Activated T-helper 1 cell treated with Interleukin-2 at 50 U/mL for 16 hours (primary cell): Measurements from ENCODE around the gene NACAD.

Source experiments
- DNase-seq: peaks from one replicate; pipeline ENCODE4 v3.0.0-alpha.2; 2020; ENCODE audit warnings: low read depth

NACAD gene

DNA sequence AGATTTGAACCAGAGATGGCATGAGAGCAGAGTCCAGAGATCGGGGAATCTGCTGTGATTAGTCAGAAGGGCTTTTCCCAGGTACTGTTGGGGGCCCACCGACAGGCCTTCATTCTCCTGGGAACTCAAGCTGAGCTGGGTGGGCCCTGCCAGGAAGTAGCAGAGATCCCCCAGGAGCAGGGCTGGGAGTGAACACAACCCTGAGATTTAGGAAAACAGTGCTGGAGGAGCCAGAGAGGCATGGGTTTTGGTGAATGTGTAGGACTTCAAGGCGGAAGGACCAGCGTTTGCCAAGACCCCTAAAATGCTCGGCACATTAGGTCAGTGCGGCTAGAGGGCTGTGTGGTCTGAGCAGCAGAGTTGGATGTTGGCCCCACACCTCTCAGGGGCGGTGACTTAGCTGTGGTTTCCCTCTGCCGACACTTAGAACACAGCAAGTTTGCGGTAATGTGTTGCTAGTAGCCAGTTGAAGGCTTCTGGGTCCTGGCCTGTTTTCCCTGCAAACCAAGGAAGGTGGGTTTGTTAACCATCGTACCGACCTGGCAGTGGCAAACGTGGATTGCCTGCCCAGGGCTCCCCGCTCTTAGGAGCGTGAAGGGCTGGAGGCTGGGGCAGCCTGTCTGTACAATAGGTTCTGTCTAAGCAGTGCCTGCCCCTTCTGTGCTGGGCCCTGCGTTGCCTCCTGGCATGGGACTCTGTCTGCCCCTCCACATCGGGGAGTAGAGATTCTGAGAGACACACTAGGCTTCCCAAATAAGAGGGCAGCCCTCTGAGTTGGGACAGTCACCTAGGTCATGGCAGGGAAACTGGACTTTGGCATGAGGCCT lies 14.0 kb downstream of the NACAD start:
- DNase-seq, result no peak

DNA sequence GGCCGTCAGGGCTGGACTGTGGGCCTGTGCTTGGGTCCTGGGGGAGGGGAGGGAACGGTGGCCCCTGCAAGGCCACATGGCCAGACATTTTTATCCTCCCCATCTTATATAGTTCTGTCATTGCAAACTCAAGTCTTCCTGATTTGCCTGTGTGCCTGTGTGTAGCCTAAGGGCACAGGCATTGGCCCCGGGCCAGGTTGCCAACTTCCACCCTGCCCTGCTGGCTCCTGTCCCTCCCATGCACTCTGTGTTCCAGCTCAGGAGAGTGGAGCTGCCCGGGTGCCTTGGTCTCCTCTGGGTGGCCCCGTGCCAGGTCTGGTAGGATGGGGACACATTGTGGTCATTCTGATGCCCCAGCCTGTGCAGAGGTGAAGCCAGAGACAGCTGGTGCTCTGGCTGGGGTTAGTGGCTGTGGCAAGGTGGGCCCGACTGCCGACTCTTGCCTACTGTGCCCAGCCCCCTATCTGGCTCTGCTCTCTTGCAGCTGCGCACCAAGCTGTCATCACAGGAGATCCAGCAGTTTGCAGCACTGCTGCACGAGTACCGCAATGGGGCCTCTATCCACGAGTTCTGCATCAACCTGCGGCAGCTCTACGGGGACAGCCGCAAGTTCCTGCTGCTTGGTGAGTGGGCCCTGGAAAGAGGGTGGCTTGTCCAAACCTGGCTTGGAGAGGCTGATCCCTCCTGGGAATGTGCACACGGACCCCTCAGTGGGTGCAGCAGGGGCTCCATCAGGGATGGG lies 14.8 kb downstream of the NACAD start:
- DNase-seq, result no peak

DNA sequence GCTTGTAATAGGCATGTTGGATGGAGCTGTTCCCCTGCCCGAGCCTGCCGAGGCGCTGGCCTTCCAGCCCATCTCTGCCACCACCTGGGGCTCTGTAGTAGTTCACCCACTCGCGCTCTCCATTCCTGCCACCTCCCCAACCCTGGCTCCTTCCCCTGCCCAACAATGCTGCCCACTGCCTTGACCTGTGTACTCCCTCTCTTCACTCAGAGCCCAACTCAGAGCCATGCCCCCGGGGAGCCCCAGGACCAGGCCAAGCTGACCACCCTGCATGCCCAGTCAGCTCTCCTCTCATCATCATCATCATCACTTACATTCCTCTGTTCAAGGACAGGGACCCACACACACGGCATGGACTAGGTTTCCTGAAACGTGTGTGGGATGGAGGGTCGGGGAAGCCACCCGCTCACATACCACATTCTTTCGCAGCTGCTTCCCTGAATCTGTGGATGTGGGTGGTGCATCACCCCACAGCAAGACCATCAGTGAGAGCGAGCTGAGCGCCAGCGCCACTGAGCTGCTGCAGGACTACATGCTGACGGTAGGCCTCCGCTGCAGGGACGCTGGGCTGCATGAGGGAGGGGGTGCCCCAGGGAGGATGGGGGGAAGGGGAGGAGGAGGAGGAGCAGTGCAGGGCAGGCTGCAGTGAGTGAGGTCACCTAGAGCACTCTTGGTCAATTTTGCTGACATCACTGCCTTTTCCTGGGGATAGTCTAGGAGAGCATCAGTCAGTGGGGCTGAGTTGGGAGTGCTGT lies 15.6 kb downstream of the NACAD start:
- no peak for DNase-seq

DNA sequence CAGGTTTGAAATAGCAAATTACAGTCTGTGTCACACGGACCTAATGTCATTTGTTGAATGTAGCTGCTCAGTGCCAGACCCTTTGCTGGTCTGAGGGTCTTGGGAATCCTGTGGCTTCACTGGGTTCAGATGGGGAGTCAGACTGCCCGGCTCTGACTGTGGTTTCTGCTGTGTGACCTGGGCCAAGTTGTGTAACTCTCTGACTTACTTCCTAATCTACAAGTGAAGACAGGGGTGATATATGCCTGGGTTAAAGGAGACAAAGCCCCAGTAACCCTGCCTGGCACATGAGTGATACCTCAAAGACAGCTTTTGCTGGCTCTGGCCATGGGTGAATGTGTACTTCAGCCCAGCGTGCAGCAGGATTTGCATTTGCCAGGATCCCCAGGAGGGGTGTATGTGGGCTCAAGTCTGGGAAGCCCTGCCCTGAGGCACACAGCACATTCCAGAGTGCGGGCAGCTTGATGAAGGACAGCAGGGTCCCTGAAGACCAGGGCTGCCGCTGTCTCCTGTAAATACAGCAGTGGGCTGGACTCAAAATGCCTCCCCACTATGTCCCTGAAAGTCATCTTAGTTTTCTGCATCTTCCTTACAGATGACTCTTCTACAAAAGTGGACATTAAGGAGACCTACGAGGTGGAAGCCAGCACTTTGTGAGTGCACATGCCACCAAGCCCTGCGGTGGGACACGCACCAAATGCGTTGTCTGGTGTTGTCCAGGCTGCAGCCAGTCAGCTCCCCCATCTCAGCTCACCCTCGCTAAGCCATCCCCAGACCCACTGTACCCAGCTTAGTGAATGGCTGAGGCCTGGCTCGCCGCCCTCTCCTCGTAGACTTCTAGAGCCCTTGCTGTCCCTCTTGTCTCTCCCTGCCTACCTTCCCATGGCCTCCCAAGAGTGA lies 16.4 kb downstream of the NACAD start:
- no peak for DNase-seq

DNA sequence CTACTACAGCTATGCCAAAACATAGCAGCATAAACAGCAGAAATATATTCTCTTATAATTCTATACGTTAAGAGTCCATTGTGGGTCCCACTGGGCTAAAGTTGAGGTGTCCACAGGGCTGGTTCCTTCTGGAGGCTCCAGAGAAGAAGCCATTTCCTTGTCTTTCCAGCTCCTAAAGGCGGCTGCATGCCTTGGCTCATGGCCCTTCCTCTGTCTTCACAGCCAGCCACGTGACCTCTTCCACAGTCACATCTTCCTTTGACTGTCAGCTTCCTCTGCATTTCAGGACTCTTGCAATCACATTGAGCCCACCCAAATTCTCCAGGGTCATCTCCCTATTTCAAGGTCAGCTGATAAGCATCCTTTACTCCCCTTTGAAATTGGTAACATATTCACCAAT lies 17.2 kb downstream of the NACAD start:
- DNase-seq, result no peak

DNA sequence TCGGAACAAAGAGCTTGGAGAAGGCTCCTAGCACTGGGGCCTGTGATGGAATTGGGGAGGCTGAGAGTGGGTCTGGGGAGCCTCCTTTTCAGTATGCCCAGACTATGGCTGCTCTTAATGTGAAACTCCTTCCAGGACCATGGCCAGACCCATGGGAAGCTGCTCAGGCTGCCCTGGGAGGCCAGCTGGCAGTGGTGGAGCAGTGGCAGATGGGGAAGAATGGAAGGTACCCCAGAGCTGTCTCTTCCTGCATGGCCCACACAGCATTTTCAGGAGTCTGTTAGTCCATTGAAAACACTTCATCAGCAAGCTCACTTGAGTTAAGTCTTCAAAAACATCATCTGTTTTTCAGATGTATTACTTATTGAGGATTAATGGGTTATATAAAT lies 18.5 kb downstream of the NACAD start:
- DNase-seq, result no peak

DNA sequence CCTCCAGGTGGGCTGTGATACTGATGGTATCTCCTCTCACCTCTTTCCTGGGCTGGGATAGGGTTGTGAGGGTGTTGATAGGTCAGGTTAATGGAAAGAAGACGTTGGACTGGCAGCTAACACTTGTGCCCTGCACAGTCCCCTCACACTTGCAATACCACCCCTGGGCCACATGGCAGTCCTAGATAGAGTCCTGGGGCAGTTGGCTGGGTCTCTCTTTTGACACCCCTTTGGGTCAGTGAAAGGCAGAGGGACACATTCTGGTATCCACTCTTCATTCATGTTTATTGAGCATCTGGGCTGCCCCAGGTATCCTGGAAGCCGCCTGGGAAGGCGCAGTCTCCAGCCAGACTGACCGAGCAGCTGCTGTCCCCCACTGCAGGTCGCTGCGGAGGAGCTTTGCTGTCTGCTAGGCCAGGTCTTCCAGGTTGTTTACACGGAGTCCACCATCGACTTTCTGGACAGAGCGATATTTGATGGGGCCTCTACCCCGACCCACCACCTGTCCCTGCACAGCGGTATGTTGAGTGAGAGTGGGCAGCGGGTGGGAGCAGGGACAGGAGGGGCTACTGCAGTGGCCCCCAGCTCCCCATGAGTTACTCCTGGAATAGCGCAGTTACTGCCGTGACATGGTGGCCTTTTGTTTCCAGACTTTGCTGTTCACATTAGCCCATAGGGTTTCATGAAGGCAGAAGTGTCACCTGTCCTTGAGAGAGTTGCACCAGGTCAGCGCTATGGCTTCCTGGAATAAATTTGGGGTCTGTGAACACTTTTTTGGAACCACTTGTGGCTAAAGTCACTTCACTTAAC lies 19.1 kb downstream of the NACAD start:
- no peak for DNase-seq

DNA sequence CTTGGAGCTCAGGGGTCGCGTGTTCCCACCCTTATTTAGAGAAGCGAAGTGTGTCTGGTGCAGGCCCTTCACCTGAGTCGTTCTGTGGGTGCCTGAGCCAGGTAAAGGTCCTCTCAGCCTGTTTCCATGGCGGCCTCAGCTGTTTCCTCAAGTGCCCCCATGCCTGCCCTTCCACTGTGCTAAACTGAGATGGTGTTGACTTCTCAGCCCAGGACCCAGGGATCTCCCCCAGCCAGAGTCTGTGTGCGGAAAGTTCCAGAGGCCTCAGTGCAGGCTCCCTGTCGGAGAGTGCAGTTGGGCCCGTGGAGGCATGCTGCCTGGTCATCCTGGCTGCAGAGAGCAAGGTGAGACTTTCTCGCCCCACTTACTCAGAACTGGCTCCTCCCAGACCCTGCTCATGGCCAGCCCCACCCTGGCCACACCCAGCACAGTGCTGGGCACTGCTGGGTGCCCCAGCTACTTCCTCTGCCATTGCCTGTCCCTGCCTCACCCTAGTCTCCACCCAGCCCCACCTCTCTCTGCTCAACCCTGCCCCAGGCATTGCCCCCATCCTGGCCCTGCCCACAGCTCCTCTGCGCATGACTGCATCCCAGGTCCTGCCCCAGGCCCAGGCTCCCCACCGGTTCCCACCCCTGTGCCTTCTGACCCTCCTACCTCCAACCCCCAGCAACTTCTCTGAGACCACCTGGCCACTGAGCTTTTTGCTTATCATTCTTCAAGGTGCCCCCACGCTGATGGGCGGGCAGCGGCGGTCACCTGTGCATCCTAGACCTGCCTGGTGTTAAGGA lies 20.3 kb downstream of the NACAD start:
- DNase-seq, result no peak

DNA sequence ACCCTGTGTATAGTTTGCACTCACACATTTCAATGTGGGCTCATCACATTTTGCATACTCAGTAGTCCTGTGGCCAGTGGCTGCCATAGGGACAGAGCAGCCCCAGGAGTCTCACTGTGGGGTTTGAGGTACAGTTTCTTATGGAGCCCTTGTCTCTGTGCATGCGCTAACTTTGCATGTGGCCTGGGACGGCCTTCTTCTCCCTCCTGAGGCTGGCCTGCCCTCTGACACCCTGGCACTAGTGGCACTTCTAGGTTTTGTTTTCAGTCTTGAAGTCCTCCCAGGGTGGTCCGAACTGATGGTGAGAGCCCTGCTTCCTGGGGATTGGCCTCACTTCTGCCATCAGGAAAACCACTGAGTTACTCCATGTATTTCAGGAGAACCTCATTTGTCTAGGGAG lies 21.2 kb downstream of the NACAD start:
- DNase-seq, result no peak

DNA sequence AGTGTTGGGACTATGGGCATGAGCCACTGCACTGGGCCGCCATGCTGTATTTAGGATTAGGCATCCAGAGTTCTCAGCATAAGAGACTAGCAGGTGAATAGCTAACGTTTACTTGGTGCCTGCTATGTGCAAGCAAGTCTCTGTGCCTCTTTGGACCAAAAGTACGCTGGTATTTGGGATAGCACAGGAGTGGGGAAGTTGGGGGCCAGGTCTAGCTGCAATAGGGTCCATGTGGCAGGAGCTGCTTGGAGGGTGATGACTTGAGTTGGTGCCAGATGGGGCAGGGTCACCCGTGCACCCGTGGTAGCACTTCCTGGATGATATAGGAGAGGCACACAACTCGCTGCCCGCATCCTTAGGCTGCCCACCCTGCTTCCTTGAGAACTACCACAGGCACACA lies 22.4 kb downstream of the NACAD start:
- DNase-seq, result no peak

DNA sequence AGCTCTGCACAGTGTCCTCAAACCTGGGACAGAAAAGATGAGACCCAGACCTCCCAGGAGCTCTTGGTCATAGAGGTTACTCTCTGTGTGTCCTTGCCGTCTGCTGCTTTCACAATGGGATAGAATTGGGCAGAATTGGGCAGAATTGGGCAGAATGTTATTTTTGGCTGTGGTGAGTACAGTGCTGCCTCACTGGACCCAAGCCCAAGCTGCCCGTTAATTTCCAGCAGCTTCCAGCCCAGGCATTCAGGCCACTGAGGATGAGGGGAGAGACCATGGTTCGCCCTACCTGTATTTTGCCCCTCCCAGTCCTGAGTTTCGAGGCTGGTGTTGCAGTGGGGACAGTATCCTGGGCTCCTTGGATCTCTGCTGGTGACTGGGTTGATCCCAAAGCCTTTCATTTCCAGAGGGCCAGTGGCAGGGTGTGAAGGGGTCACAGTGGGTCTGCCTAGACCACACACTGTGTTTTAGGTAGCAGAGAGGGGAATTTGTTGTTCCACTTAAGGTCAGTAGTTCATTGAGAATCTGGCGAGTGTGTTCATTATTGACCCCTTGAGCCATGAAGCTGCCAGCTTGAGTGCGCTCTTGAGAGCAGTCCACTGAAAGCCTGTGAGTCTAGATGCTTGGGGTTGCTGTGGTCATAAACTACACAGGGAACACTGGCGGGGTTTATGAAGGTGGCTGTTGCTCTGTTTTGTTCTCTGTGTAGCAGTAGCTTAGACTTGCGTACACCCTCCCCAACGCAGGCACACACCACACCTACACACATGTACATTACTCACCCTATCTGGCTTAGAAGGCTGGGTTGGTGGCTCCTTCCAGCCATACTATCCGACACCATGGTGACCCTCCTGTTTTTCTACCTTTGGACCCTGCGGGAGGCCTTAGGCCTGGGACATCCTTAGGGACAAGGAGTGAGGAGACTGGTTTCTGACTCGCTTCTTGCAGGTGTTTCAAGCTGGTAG lies 23.5 kb downstream of the NACAD start:
- no peak for DNase-seq

DNA sequence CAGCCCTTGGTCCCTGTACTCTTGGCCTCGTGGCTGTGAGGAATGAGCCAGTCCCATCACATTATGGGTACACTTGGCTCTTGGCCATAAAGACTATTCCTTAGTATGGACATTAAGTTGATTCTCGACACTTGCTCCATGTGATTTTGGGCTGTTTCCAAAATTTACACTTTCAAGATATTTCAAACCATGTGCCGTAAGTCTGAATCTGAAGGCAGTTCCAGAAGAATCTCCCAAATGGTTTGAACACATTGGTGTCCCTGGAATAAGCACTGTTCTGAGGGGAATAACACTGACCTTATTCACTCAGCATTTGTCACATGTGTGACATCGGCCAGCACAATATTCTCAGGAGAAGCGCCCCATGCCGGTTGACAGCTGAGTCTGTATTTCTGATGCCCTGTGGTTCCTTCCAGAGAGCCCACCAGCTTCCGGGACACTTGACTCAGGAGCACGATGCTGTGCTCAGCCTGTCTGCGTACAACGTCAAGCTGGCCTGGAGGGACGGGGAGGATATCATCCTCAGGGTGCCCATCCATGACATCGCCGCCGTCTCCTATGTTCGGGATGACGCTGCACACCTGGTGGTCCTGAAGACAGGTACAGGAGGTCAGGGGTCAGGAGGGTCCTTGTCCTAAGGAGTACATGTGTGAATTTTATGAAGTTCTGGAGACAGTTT lies 24.6 kb downstream of the NACAD start:
- no peak for DNase-seq

DNA sequence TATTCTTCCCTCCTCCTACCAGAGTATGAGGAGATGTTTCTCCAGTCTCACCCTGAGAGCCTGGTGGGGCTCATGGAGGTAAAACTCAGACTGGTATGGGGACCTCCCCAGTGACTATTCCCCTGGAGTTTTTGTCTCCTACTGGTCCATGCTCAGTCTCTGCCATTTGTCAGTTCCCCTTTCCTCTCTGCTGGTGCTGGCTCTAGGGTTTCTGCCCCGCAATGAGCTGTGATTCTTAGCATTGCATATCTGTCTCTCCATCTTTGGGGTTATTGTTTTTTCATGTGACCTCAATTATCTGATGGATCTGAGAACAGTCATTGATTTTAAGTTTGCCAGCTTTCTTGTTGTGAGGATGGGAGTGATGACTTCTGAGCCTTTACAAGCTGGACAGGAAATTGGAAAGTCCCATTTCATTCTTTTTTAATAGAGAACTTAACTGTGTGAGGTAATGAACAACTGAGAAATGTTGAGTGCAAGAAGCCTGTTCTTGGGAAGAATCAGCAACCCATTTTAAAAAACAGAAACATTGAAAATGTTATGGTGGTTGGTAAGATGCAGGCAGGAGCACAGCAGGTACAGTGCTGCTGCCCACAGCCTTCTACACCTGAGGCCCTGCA lies 26.9 kb downstream of the NACAD start:
- no peak for DNase-seq

DNA sequence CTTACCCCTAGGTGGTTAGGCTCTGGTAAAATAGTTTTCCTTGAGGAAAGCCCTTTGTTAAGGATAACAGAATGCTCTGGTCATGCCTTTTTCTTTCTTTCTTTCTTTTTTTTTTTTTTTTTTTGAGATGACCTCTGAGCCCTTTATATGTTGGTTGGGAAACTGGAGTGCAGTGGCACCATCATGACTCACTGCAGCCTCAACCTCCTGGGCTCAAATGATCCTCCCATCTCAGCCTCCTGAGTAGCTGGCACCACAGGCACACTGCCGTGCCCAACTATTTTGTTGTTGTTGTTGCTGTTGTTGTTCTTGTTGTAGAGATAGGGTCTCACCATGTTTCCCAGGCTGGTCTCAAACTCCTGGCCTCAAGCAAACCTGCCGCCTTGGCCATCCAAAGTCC lies 27.4 kb downstream of the NACAD start:
- no peak for DNase-seq

DNA sequence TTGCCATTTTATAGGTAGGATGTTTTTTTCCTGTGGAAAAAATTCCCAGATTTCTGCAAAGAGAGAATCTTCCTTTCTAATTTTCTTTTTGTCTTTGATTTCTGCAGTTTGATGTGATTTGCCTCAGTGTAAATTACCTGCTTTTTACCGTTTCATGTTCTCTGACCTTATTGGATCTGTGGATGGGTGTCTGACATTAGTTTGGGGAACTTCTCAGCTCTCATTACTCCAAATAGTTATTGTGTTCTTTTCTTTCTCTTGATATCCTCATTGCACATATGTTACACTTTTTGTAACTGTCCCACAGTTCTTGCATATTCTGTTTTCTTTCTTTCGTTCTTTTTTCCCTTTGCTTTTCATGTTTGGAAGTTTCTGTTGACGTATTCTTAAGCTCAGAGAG lies 28.5 kb downstream of the NACAD start:
- DNase-seq, result no peak

DNA sequence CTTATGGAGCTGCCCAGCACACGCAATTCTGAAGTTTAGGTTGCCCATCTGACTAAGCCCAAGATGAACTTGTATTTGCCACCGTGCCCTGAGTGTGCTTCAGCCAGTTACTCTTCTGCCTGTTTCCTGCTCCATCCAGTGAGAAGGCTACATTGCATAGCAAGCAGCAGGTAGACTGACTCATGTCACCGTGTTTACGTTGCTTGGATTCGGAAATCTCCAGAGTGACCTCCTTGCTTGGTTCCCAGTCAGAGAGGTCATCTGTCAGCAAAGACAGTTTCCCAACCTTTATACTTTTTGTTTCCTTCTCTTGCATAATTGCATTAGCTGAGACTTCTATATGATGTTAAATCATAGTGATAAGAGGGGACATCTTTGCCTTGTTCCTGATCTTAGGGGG lies 30.9 kb downstream of the NACAD start:
- no peak for DNase-seq

DNA sequence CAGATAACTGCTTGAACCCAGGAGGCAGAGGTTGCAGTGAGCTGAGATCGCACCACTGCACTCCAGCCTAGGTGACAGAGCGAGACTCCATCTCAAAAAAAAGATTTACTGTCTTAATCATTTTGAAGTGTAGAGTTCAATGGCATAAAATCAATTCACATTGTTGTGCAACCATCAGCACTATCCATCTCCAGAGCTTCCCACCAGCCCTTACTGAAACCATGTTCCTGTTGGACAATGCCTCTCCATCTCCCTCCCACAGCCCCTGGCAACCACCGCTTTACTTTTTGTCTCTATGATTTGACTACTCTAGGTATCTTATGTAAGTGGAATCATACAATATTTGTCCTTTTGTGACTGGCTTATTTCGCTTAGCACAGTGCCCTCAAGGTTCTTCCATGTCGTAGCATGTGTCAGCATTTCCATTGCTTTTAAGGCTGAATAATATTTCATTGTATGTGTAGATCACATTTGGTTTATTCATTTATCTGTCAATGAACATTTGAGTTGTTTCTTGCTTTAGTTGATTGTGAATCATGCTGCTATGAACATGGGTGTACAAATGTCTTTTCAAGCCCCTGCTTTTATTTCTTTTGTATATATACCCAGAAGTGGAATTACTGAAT lies 33.1 kb downstream of the NACAD start:
- DNase-seq, result no peak

DNA sequence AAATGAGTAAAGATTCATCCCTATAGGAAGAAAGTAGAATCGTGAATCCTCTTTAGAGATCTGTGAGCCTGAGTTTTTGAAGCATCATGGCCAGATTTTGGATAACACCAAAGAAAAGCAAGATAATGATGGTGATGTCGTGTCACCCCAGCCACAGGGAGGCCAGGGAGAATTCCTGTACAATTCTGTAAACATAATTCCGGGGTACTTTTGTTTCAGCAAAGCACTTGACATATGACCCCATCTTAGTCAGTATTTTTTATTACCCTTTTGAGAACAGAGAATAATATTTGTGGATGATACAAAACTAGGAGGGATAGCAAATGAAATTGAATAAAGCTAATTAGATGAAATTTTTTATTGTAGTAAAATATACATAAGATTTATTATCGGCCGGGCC lies 33.8 kb downstream of the NACAD start:
- DNase-seq, result no peak
